A204.1 (cell line): ENCODE results near the gene RPS6KA3.
"Not testable (repeated sequence)": the region's sequence is repeated elsewhere in the genome, so short reads cannot be mapped to it uniquely, and the experiment has no call there.

ENCODE experiments used
- FAIRE-seq: peaks from 2 replicates; lab custom pipeline; 2012; peaks lifted over from hg19 to GRCh38; lab: Jason Lieb, UNC

Gene RPS6KA3

GRCh38 chrX:20141281-20142220 lies 125.2 kb downstream of the RPS6KA3 start, which contains the start of gene EIF1AX:
Gene EIF1AX (minus strand): TSS chrX:20141838. CDS start chrX:20141640, 198 bp downstream.
- peak; percentile 98 for FAIRE-seq

GRCh38 chrX:20140420-20140819 lies 126.3 kb downstream of the RPS6KA3 start:
- FAIRE-seq = no peak

DNA sequence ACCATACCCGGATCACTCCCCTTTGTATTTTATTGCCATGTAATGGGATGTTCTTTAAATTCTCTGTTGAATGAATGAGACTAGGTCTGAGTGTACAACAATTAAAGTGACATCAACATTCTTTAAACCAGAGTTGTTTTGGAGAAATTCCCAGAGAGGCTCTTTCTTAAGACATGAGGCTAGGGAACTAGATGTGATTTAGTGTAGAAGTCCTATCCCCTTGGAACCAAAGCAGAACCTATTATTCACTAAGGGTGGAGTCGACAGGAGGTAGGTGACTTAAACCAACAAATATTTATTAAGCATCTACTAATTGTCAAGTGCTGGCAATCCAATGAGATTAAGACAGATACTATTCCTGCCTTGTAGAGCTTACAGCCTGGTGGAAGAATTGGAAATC lies 126.7 kb downstream of the RPS6KA3 start:
- FAIRE-seq = no peak

GRCh38 chrX:20135944-20136343 lies 130.8 kb downstream of the RPS6KA3 start:
- FAIRE-seq = no peak

DNA sequence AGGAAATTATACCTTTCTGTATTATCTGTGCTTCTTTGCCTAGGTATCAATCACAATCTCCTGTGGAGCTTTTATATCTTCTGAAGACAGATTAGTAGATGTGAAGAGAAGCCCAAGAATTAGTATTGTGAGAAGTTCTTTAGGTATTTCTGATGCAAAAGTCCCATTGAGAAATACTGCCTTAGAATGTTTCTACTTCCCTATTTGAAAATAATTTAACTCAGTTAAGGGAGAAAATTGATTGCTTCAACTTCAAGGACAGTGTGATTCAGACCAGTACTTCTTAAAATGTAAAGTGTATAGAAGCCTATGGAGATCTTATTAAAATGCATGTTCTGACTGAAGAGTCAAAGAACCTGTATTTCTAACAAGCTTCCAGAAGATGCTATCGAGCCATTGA lies 134.0 kb downstream of the RPS6KA3 start:
- FAIRE-seq = no peak

- no peak for FAIRE-seq
Observed at GRCh38 chrX:20130357-20130756, 136.4 kb downstream of the RPS6KA3 start.

DNA sequence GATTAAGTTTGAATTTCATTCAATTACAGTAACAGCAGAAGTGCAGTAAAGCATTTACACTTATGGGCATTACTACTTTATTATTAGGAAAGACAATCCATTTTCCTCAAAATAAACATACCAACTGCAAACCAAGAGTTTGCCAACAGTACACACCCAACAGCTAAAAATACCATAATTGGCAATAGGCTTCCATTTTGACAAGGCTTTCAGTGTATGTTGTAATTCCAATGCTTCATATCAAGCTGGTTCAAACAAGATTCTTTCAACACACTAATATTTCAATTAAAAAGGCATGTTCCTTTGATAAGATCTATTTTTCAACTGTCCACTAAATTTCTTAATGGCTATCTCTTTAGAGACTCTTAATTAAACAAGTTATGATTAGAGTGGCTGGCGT lies 137.2 kb downstream of the RPS6KA3 start:
- FAIRE-seq = no peak

- FAIRE-seq = no peak
Observed at GRCh38 chrX:20128670-20129069, 138.0 kb downstream of the RPS6KA3 start.

GRCh38 chrX:20127440-20127839 lies 139.3 kb downstream of the RPS6KA3 start:
- FAIRE-seq = peak; percentile 100

GRCh38 chrX:20126833-20127232 lies 139.9 kb downstream of the RPS6KA3 start:
- FAIRE-seq = not testable (repeated sequence)

- no peak for FAIRE-seq
Observed at GRCh38 chrX:20124964-20125363, 141.7 kb downstream of the RPS6KA3 start.

GRCh38 chrX:20118065-20118824 lies 148.5 kb downstream of the RPS6KA3 start:
- FAIRE-seq = no peak

DNA sequence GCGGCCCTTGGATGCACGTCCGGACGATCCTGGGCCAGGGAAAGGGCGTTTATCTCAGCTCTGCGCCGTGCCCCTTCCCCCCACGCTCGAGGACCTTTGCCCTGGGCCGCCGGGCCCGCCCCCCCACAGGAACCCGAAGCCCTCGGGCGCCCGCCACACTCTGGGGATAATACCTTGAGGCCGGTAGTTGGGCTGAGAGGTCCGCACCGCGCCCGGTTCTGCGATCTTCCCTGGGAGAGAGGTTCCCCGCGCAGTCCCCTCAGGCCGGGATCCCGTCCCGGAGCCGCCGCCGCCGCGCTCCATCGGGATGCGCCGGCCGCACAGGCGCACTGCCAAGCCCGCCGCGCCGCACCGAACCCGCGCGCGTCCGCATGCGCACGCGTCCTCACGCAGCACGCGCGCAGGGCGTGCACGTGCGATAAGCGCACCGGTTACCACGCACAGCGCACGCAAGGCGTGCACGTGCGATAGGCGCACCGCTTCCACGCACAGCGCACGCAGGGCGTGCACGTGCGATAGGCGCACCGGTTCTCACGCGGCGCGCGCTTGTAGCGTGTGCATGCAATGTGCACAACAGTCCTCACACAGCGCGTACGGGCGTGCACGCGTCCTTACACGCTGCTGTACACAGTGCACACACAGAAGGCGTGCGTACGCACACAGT lies 150.0 kb downstream of the RPS6KA3 start, which contains the start of gene MAP7D2:
TSS of gene MAP7D2 (minus strand) at position 331 of the 664 bp plus-strand sequence. CDS start at position 303, 28 bp downstream.
- FAIRE-seq = no peak

GRCh38 chrX:20116087-20116576 lies 150.6 kb downstream of the RPS6KA3 start:
- FAIRE-seq = no peak

DNA sequence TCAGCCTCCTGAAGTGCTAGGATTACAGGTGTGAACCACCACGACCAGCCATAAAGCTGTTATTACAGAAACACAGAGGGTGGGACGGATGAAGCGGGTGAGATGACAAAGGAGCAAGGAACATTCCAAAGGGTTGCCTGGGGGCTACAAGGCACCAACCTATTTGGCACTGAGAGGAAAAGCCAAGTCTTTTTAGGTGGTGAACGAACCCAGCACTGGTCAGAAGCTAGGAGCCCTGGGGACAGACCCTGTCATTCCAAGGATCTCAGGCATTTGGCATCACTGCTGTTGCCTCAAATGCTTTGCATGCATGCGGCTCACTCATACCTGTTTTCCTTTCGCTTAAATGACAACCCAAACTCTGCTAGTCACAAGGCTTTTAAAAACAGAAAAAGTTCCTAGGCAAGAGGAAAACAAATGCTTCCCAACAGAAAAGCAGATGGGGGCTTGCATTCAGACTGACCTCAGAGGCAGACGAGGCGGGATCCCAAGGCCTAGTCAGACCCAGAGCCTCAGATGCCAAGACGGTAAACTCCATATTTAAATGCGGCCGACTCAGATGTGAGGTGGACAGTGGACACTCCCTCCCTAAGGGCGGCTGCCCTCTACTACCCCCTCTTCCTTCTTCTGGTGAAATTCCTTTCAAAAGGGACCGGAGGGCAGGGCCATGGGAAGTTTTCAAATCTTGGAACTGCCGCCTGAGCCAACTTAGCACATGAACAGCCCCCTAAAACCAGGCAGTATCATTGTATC lies 154.5 kb downstream of the RPS6KA3 start:
- FAIRE-seq = no peak

- no peak for FAIRE-seq
Observed at GRCh38 chrX:20111271-20111670, 155.4 kb downstream of the RPS6KA3 start.

DNA sequence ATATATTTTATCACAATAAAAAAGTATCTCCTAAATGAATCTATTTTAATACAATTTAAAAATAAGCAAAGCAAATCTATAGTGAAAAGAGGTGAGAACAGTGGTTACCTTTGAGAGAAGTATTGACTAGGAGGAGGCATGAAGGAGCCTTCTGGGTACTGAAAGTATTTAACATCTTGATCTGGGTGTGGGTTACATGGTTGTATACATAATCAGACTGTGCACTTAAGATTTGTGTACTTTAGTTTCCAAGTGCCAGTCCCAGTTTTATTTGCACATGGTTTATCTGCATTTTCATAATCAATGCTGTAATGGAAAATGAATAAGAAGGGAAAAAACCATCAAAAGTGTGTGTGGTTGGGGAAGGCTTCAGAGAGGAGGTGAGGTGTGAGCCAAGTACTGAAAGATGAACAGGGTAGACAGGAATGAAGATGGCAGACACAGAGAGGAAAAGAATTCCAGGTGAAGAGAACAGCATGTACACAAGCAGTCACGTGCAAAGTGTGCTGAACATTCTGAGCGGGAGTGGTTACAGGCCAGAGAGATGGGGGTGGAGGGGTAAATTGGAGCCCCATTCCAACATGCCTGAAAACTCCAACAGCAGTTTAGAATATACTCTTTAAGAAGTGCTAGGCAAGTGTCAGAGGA lies 164.7 kb downstream of the RPS6KA3 start:
- no peak for FAIRE-seq
